K562 (cell line): Measurements from ENCODE around the gene SLC11A1. TPM values are rescaled to one million over a fixed set of nuclear protein-coding genes. Genes with fewer than 3 reads are reported as not detected.

Source experiments
- BRF1 ChIP-seq: IDR thresholded peaks from 3 replicates; pipeline ENCODE4 v1.6.1; 2011; ENCODE audit warnings: borderline replicate concordance, mild to moderate bottlenecking; ENCODE audit not compliant: insufficient read length; ENCODE audit errors: extremely low read depth
- CBFA2T3 ChIP-seq: fragments of 450-650 bp; IDR thresholded peaks from 2 replicates; pipeline ENCODE4 v1.6.1; 2017
- CHCHD3 ChIP-seq: fragments of 250-450 bp; sonication (Bioruptor Pico); IDR thresholded peaks from 2 replicates; pipeline ENCODE4 v2.1.2; 2022; ENCODE audit warnings: mild to moderate bottlenecking
- CREB1 ChIP-seq, 2 experiments: sonication (generic) in 1 of 2; formaldehyde crosslinking in 1 of 2; IDR thresholded peaks; 2 replicates each; pipeline versions ENCODE4 v1.6.1 to v1.8.0; 2012 to 2022; ENCODE audit warnings: inconsistent platforms in 1 of 2, mild to moderate bottlenecking in 1 of 2, missing genetic modification reagents in 1 of 2, moderate library complexity in 1 of 2
- HMGXB4 ChIP-seq: sonication (generic); formaldehyde crosslinking; IDR thresholded peaks from 2 replicates; pipeline ENCODE4 v1.8.1; 2023; ENCODE audit warnings: mild to moderate bottlenecking, missing genetic modification reagents
- HNRNPL ChIP-seq: fragments of 200-400 bp; formaldehyde crosslinking; IDR thresholded peaks from 2 replicates; pipeline ENCODE4 v1.6.1; 2017; ENCODE audit warnings: low read depth, mild to moderate bottlenecking, low read length
- IRF2 ChIP-seq: sonication (generic); formaldehyde crosslinking; IDR thresholded peaks from 2 replicates; pipeline ENCODE4 v1.8.1; 2022; ENCODE audit warnings: mild to moderate bottlenecking, missing genetic modification reagents
- JUN ChIP-seq, 2 experiments: sonication (generic) in 1 of 2; formaldehyde crosslinking in 1 of 2; IDR thresholded peaks; 2 replicates each; pipeline versions ENCODE4 v1.6.1 to v1.8.0; 2012 to 2022; ENCODE audit warnings: borderline replicate concordance in 2 of 2, mild to moderate bottlenecking in 2 of 2, improper control_type of control experiment in 1 of 2, low read depth in 1 of 2, low read length in 1 of 2, missing genetic modification reagents in 1 of 2
- KDM4B ChIP-seq, 2 experiments: fragments of 450-650 bp in 1 of 2; sonication (generic) in 1 of 2; IDR thresholded peaks; 2 replicates each; pipeline ENCODE4 v1.6.1; 2016 to 2017; ENCODE audit warnings: borderline replicate concordance in 2 of 2, antibody characterized with exemption in 1 of 2, low read depth in 1 of 2, mild to moderate bottlenecking in 1 of 2
- KLF1 ChIP-seq: fragments of 450-650 bp; IDR thresholded peaks from 2 replicates; pipeline ENCODE4 v1.6.1; 2016; ENCODE audit warnings: missing genetic modification characterization, missing compliant biosample characterization
- KLF10 ChIP-seq: fragments of 250-450 bp; sonication (Bioruptor Pico); IDR thresholded peaks from 2 replicates; pipeline ENCODE4 v1.6.1; 2021; ENCODE audit warnings: matching md5 sums
- MBD2 ChIP-seq: sonication (generic); IDR thresholded peaks from 2 replicates; pipeline ENCODE4 v1.6.1; 2016; ENCODE audit warnings: low read depth, borderline replicate concordance
- MYC ChIP-seq, 2 experiments: fragments of 250-450 bp in 1 of 2; sonication (Bioruptor Pico) in 1 of 2; IDR thresholded peaks; 2 replicates each; pipeline versions ENCODE4 v1.5.1 to v1.6.1; 2012 to 2021; ENCODE audit warnings: low read depth in 2 of 2, borderline replicate concordance in 1 of 2, improper control_type of control experiment in 1 of 2, low read length in 1 of 2, mild to moderate bottlenecking in 1 of 2, moderate library complexity in 1 of 2
- NEUROD1 ChIP-seq: fragments of 150-350 bp; IDR thresholded peaks from 2 replicates; pipeline ENCODE4 v1.6.1; 2014; ENCODE audit warnings: borderline replicate concordance, low read length, low read depth; ENCODE audit not compliant: partially characterized antibody
- NR3C1 ChIP-seq: sonication (generic); formaldehyde crosslinking; IDR thresholded peaks from 2 replicates; pipeline ENCODE4 v1.8.1; 2022; ENCODE audit warnings: missing genetic modification reagents
- PRMT5 ChIP-seq: sonication (generic); formaldehyde crosslinking; IDR thresholded peaks from 2 replicates; pipeline ENCODE4 v1.5.0; 2020; ENCODE audit warnings: missing genetic modification reagents
- SETDB1 ChIP-seq: IDR thresholded peaks from one replicate; pipeline ENCODE4 v1.6.1; 2012; ENCODE audit warnings: low read length, control low read depth, inconsistent platforms
- SMARCA4 ChIP-seq: fragments of 450-650 bp; IDR thresholded peaks from 2 replicates; pipeline ENCODE4 v1.6.1; 2016
- SP1 ChIP-seq: sonication (generic); formaldehyde crosslinking; IDR thresholded peaks from 2 replicates; pipeline ENCODE4 v1.8.1; 2022; ENCODE audit warnings: mild to moderate bottlenecking, missing genetic modification reagents
- SUPT5H ChIP-seq: fragments of 450-650 bp; IDR thresholded peaks from 2 replicates; pipeline ENCODE4 v1.6.1; 2016
- TAF9B ChIP-seq: fragments of 450-650 bp; IDR thresholded peaks from 2 replicates; pipeline ENCODE4 v1.6.1; 2018; ENCODE audit warnings: mild to moderate bottlenecking; ENCODE audit not compliant: partially characterized antibody
- TFE3 ChIP-seq: fragments of 450-650 bp; formaldehyde crosslinking; IDR thresholded peaks from 2 replicates; pipeline ENCODE4 v1.4.0; 2020; ENCODE audit warnings: mild to moderate bottlenecking, mixed read lengths
- ZNF280A ChIP-seq: fragments of 450-650 bp; IDR thresholded peaks from 2 replicates; pipeline ENCODE4 v1.6.1; 2018; ENCODE audit warnings: mild to moderate bottlenecking, low read depth; ENCODE audit not compliant: partially characterized antibody
- ZNF41 ChIP-seq: fragments of 250-450 bp; sonication (Bioruptor Pico); conservative IDR thresholded peaks from 2 replicates; pipeline ENCODE4 v1.4.0; 2020; ENCODE audit warnings: mild to moderate bottlenecking
- polyA plus RNA-seq, 8 experiments: library from polyadenylated mRNA; depleted of rRNA in 4 of 8; stranded (reverse) in 5 of 8; unstranded in 3 of 8; fragments of >200 nt; fragmentation: Nextera tagmentation in 2 of 8; fragmentation: Illumina TruSeq in 1 of 8; extraction: Ambion mirVana in 2 of 8; extraction: Trizol in 1 of 8; gene quantifications; 2 replicates each; pipeline versions ENCODE4 v1.2.1 to v1.2.3, GENCODE V29; 2011 to 2014; ENCODE audit warnings: inconsistent platforms in 1 of 8, missing spikeins in 1 of 8
- total RNA-seq, 7 experiments: library from RNA; depleted of rRNA in 6 of 7; stranded (reverse); fragments of >200 nt in 6 of 7; fragmentation: Illumina TruSeq in 2 of 7; extraction: Trizol in 2 of 7; gene quantifications; 2 replicates each; pipeline versions ENCODE4 v1.2.1 to v1.2.3, GENCODE V29; 2011 to 2021; ENCODE audit warnings: low replicate concordance in 1 of 7

SLC11A1 gene
- total and polyA plus RNA-seq, 9 of the 15 experiments (the other 6 are each of a cell fraction or from before 2014, with no cell fraction given), result 0.35 to 1.6 (median 0.65) TPM

GRCh38 chr2:218397820-218398436, 15.9 kb downstream of the SLC11A1 start (continued):
- TF ChIP-seq CHCHD3 (CRISPR knock-in tag) (no peak), SMARCA4 (peak; percentile 72), ZNF41 (no peak), BRF1 (no peak), HNRNPL (peak; percentile 57; the same call in 1 of the 2 replicates), ZNF280A (no peak), CREB1 (IDR thresholded peaks at IDR 0.05) (no peak), CREB1 (CRISPR knock-in tag; IDR thresholded peaks at IDR 0.05) (no peak), JUN (IDR thresholded peaks at IDR 0.05; ENCODE audit: borderline replicate concordance, low read depth, low read length) (0 out of 2 replicates have a peak, but pooled peaks have one; percentile 28), JUN (CRISPR knock-in tag; IDR thresholded peaks at IDR 0.05; ENCODE audit: borderline replicate concordance) (no peak), PRMT5 (CRISPR knock-in tag) (no peak), MYC (IDR thresholded peaks at IDR 0.05; ENCODE audit: low read depth, low read length) (peak; percentile 83), MYC (CRISPR knock-in tag; IDR thresholded peaks at IDR 0.05; ENCODE audit: borderline replicate concordance, low read depth) (peak; percentile 58; the same call in 1 of the 2 replicates), NR3C1 (CRISPR knock-in tag) (no peak), TFE3 (CRISPR knock-in tag) (0 out of 2 replicates have a peak, but pooled peaks have one; percentile 3), CBFA2T3 (peak; percentile 80), HMGXB4 (CRISPR knock-in tag) (no peak), NEUROD1 (no peak), KLF10 (0 out of 2 replicates have a peak, but pooled peaks have one; percentile 36), SUPT5H (peak; percentile 70), IRF2 (no peak), KLF1 (tag) (peak; percentile 95), SP1 (CRISPR knock-in tag) (peak; percentile 57; the same call in 1 of the 2 replicates), KDM4B (IDR thresholded peaks at IDR 0.05; ENCODE audit: borderline replicate concordance in 2 of 2, low read depth in 1 of 2) (peak in 1 of 2 experiments; percentile 65; a peak in 1 of 4 replicates), TAF9B (peak; percentile 55), MBD2 (peak; percentile 30; the same call in 1 of the 2 replicates), SETDB1 (no peak)
